CD14-positive monocyte (primary cell): ENCODE results near the gene SSBP4. TPM values are rescaled to one million over a fixed set of nuclear protein-coding genes. Genes with fewer than 3 reads are reported as not detected.
A peak's percentile ranks its signal among the peaks of the same experiment; 100 is the strongest.

Source experiments
- DNase-seq, 3 donors: peaks; one replicate each; pipeline ENCODE4 v3.0.0-alpha.2; 2011 to 2022
- H2AFZ ChIP-seq: 2 replicates; pipeline ENCODE4 v1.6.0; 2012; ENCODE audit warnings: mild to moderate bottlenecking, low read depth, low read length, inconsistent platforms; ENCODE audit not compliant: insufficient read depth, poor library complexity, severe bottlenecking
- H3K27ac ChIP-seq, 2 donors: 1 replicate in 1 of 2; 2 replicates in 1 of 2; pipeline ENCODE4 v1.5.1; 2012 to 2013; ENCODE audit warnings: low read length in 2 of 2, control low read depth in 1 of 2, inconsistent platforms in 1 of 2, low read depth in 1 of 2, mild to moderate bottlenecking in 1 of 2
- H3K27me3 ChIP-seq, 2 donors: one replicate each; pipeline versions ENCODE4 v1.6.0 to v1.6.1; 2011 to 2013; ENCODE audit warnings: low read length in 2 of 2; ENCODE audit not compliant: control insufficient read depth in 2 of 2, insufficient read depth in 2 of 2
- H3K36me3 ChIP-seq, 2 donors: replicated peaks in 1 of 2; 1 replicate in 1 of 2; 2 replicates in 1 of 2; pipeline versions ENCODE4 v1.5.1 to v1.6.1; 2012 to 2013; ENCODE audit warnings: low read length in 2 of 2, control low read depth in 1 of 2, inconsistent platforms in 1 of 2, mild to moderate bottlenecking in 1 of 2; ENCODE audit not compliant: insufficient read depth in 2 of 2, control insufficient read depth in 1 of 2
- H3K4me1 ChIP-seq, 2 donors: 1 replicate in 1 of 2; 2 replicates in 1 of 2; pipeline versions ENCODE4 v1.5.1 to v1.6.1; 2012 to 2013; ENCODE audit warnings: low read length in 2 of 2, control low read depth in 1 of 2, inconsistent platforms in 1 of 2, mild to moderate bottlenecking in 1 of 2, moderate library complexity in 1 of 2; ENCODE audit not compliant: insufficient read depth in 2 of 2, control insufficient read depth in 1 of 2
- H3K4me2 ChIP-seq: replicated peaks from 2 replicates; pipeline ENCODE3; 2012; ENCODE audit warnings: low read length, moderate library complexity, mild to moderate bottlenecking; ENCODE audit not compliant: poor library complexity, severe bottlenecking; ENCODE audit errors: extremely low read depth
- H3K4me3 ChIP-seq, 3 experiments: fragments of 200-600 bp in 1 of 3; sonication (generic) in 1 of 3; replicated peaks in 1 of 3; 1 replicate in 2 of 3; 2 replicates in 1 of 3; pipeline ENCODE4 v1.5.1; 2011 to 2013; ENCODE audit warnings: low read length in 3 of 3, mild to moderate bottlenecking in 3 of 3, control low read depth in 2 of 3, low read depth in 2 of 3, inconsistent platforms in 1 of 3, moderate library complexity in 1 of 3
- H3K79me2 ChIP-seq: 2 replicates; pipeline ENCODE4 v1.6.0; 2012; ENCODE audit warnings: mild to moderate bottlenecking, control low read depth, inconsistent platforms, low read length, moderate library complexity; ENCODE audit not compliant: insufficient read depth
- H3K9ac ChIP-seq: 2 replicates; pipeline ENCODE4 v1.6.0; 2017; ENCODE audit warnings: low read length, mild to moderate bottlenecking; ENCODE audit not compliant: insufficient read depth, poor library complexity, severe bottlenecking
- H3K9me3 ChIP-seq, 2 donors: replicated peaks in 1 of 2; 1 replicate in 1 of 2; 2 replicates in 1 of 2; pipeline versions ENCODE4 v1.5.1 to v1.6.1; 2012 to 2013; ENCODE audit warnings: low read length in 2 of 2, control low read depth in 1 of 2; ENCODE audit not compliant: control insufficient read depth in 1 of 2, insufficient read depth in 1 of 2
- H4K20me1 ChIP-seq: 2 replicates; pipeline ENCODE4 v1.6.0; 2012; ENCODE audit warnings: mild to moderate bottlenecking, low read length, control low read depth, moderate library complexity; ENCODE audit not compliant: insufficient read depth
- H3K27ac Mint-ChIP-seq, 7 donors: one replicate each; pipeline ENCODE4 v1.8.0; 2020; ENCODE audit warnings: mild to moderate bottlenecking in 7 of 7, mixed read lengths in 7 of 7, moderate library complexity in 6 of 7, inconsistent platforms in 2 of 7
- H3K27me3 Mint-ChIP-seq, 3 donors: one replicate each; pipeline ENCODE4 v1.8.0; 2021 to 2022; ENCODE audit warnings: low read depth in 3 of 3, mild to moderate bottlenecking in 3 of 3, mixed read lengths in 3 of 3, moderate library complexity in 3 of 3, inconsistent platforms in 1 of 3
- H3K36me3 Mint-ChIP-seq, 2 donors: one replicate each; pipeline ENCODE4 v1.8.0; 2020; ENCODE audit warnings: mixed read lengths in 2 of 2, inconsistent platforms in 1 of 2, mild to moderate bottlenecking in 1 of 2
- H3K4me1 Mint-ChIP-seq: one replicate; pipeline ENCODE4 v1.8.0; 2020; ENCODE audit warnings: mild to moderate bottlenecking, mixed read lengths
- H3K4me3 Mint-ChIP-seq, 2 donors: one replicate each; pipeline ENCODE4 v1.8.0; 2020; ENCODE audit warnings: mild to moderate bottlenecking in 2 of 2, mixed read lengths in 2 of 2, moderate library complexity in 1 of 2
- H3K9me3 Mint-ChIP-seq, 7 donors: one replicate each; pipeline ENCODE4 v1.8.0; 2020 to 2022; ENCODE audit warnings: mixed read lengths in 7 of 7, mild to moderate bottlenecking in 6 of 7, moderate library complexity in 6 of 7, inconsistent platforms in 2 of 7
- CTCF ChIP-seq: fragments of 200-600 bp; IDR thresholded peaks from one replicate; pipeline ENCODE4 v1.8.0; 2022; ENCODE audit warnings: antibody characterized with exemption, mild to moderate bottlenecking
- WGBS: methylation state at CpG from one replicate; pipeline ENCODE4 v1.1.5; 2013; ENCODE audit warnings: missing lambda C conversion rate; ENCODE audit not compliant: insufficient coverage; 5-methylcytosine and 5-hydroxymethylcytosine counted together
- intact Hi-C, 2 donors: fragments of 100-400 bp; cut with micrococcal nuclease; formaldehyde crosslinking; loops; one replicate each; pipeline versions ENCODE4 v1.15.0 to v1.15.1; 2023
- polyA plus RNA-seq, 3 donors: library from polyadenylated mRNA; depleted of rRNA in 1 of 3; unstranded in 2 of 3; stranded (reverse) in 1 of 3; fragments of 300-500 nt in 2 of 3; fragments of >200 nt in 1 of 3; fragmentation: Illumina TruSeq in 2 of 3; gene quantifications; 1 replicate in 2 of 3; 2 replicates in 1 of 3; pipeline ENCODE4 v1.2.3, GENCODE V29; 2012 to 2021

Gene SSBP4
- polyA plus RNA-seq, 3 donors = 38.5 to 74.5 (median 48.3) TPM

- H3K4me3 Mint-ChIP-seq = no peak overlapping the region
- peaks cover 0 to 4% (median 3%) of the 10 kb centered on the region in 7 donors for H3K9me3 Mint-ChIP-seq
- Histone ChIP-seq H3K4me2 (no peak overlapping the region), H3K79me2 (peaks cover 59% of the 10 kb centered on the region), H3K9me3 (no peaks in the 10 kb centered on the region), H3K4me1 (peaks cover 72 to 92% of the 10 kb centered on the region in 2 donors), H4K20me1 (peaks cover 69% of the 10 kb centered on the region), H3K27me3 (peaks cover 0 to 12% of the 10 kb centered on the region in 2 donors), H2AFZ (no peak overlapping the region), H3K27ac (peak overlapping the region; percentile 18 to 66), H3K9ac (no peak overlapping the region), H3K36me3 (peaks cover 31 to 42% of the 10 kb centered on the region in 2 donors), H3K4me3 (no peak overlapping the region)
- peaks cover 77% of the 10 kb centered on the region for H3K4me1 Mint-ChIP-seq
- H3K27me3 Mint-ChIP-seq = peaks cover 3 to 30% (median 15%) of the 10 kb centered on the region in 3 donors
- H3K36me3 Mint-ChIP-seq = peaks cover 49 to 67% of the 10 kb centered on the region in 2 donors
- no peak for DNase-seq
- H3K27ac Mint-ChIP-seq = peak overlapping the region in 6 of 7 donors; percentile 73 to 93 (median 90)
- intact Hi-C loops = loop anchor here (2.0 to 5.0 kb wide), 5 partner anchors 13 to 217 kb away; partner anchors contain the start of gene IFI30 (in 1 of the 2)
- no peak for TF ChIP-seq CTCF
Observed at GRCh38 chr19:18389726-18390064, 29.5 kb upstream of the SSBP4 start.

GRCh38 chr19:18390065-18390907 lies 28.9 kb upstream of the SSBP4 start:
- Histone ChIP-seq H3K9me3 (no peaks in the 10 kb centered on the region), H3K27me3 (peaks cover 0 to 11% of the 10 kb centered on the region in 2 donors), H3K79me2 (peaks cover 65% of the 10 kb centered on the region), H2AFZ (no peak overlapping the region), H3K4me3 (peak overlapping the region in 1 of 3 experiments; percentile 33), H3K36me3 (peaks cover 34 to 48% of the 10 kb centered on the region in 2 donors), H3K27ac (peak overlapping the region in 1 of 2 donors; percentile 48), H3K4me1 (peaks cover 78 to 98% of the 10 kb centered on the region in 2 donors), H3K4me2 (peak overlapping the region; percentile 1), H3K9ac (no peak overlapping the region), H4K20me1 (peaks cover 74% of the 10 kb centered on the region)
- WGBS = 100% methylated on average over 2 of the region's 6 CpGs
- intact Hi-C loops = loop anchor here in 1 of 2 donors (5.0 kb wide), 1 partner anchor 218 kb away; the partner anchor contains the start of gene IFI30
- peaks cover 3 to 27% (median 9%) of the 10 kb centered on the region in 3 donors for H3K27me3 Mint-ChIP-seq
- H3K27ac Mint-ChIP-seq = peak overlapping the region; percentile 73 to 90 (median 84)
- DNase-seq = no peak
- TF ChIP-seq CTCF = no peak
- peak overlapping the region in 1 of 2 donors; percentile 13 for H3K4me3 Mint-ChIP-seq
- peaks cover 53 to 73% of the 10 kb centered on the region in 2 donors for H3K36me3 Mint-ChIP-seq
- H3K4me1 Mint-ChIP-seq = peaks cover 80% of the 10 kb centered on the region
- H3K9me3 Mint-ChIP-seq = peaks cover 0 to 4% (median 3%) of the 10 kb centered on the region in 7 donors
